Measurements from ENCODE around the gene PRR20A.

- TF ChIP-seq CTCF (IDR thresholded peaks at IDR 0.05) (no peak), POLR2A (IDR thresholded peaks at IDR 0.05) (no peak), POLR2AphosphoS5 (IDR thresholded peaks at IDR 0.05) (no peak), EP300 (IDR thresholded peaks at IDR 0.05) (no peak)
Observed at GRCh38 chr13:57191667-57192066, 50.9 kb downstream of the PRR20A start.
